HG03060 (cell line): ENCODE results near the gene ARHGAP32.
"Not testable (repeated sequence)": the region's sequence is repeated elsewhere in the genome, so short reads cannot be mapped to it uniquely, and the experiment has no call there.

ENCODE experiments used
- ATAC-seq: cut with Tn5 transposase; IDR thresholded peaks from one replicate; pipeline ENCODE4 v1.9.1; 2021; ENCODE audit warnings: low read depth, moderate number of reproducible peaks; ENCODE audit not compliant: unreplicated experiment

Gene ARHGAP32

GRCh38 chr11:129204150-129204838, 12.2 kb upstream of the ARHGAP32 start:
- ATAC-seq = no peak

GRCh38 chr11:129202646-129203045, 10.5 kb upstream of the ARHGAP32 start:
- no peak for ATAC-seq

- ATAC-seq = no peak
Measured at GRCh38 chr11:129195682-129196081, 3.6 kb upstream of the ARHGAP32 start.

- ATAC-seq = no peak
Measured at GRCh38 chr11:129191649-129192048, 476 bp downstream of the ARHGAP32 start.

GRCh38 chr11:129190087-129190486, 2.0 kb downstream of the ARHGAP32 start:
- ATAC-seq = no peak

- no peak for ATAC-seq
Measured at GRCh38 chr11:129189646-129190045, 2.5 kb downstream of the ARHGAP32 start.

- ATAC-seq = not testable (repeated sequence)
Measured at GRCh38 chr11:129185082-129185481, 7.0 kb downstream of the ARHGAP32 start.

GRCh38 chr11:129184581-129184980, 7.5 kb downstream of the ARHGAP32 start:
- no peak for ATAC-seq

- ATAC-seq = no peak
Measured at GRCh38 chr11:129167315-129167714, 24.8 kb downstream of the ARHGAP32 start.

- no peak for ATAC-seq
Measured at GRCh38 chr11:129163714-129164164, 28.4 kb downstream of the ARHGAP32 start.

- ATAC-seq = not testable (repeated sequence)
Measured at GRCh38 chr11:129157080-129157479, 35.0 kb downstream of the ARHGAP32 start.

- no peak for ATAC-seq
Measured at GRCh38 chr11:129155745-129156144, 36.4 kb downstream of the ARHGAP32 start.

- no peak for ATAC-seq
Measured at GRCh38 chr11:129148487-129148886, 43.6 kb downstream of the ARHGAP32 start.

- ATAC-seq = no peak
Measured at GRCh38 chr11:129146191-129146590, 45.9 kb downstream of the ARHGAP32 start.

- no peak for ATAC-seq
Measured at GRCh38 chr11:129145276-129145675, 46.8 kb downstream of the ARHGAP32 start.

GRCh38 chr11:129144256-129144655, 47.9 kb downstream of the ARHGAP32 start:
- no peak for ATAC-seq

- no peak for ATAC-seq
Measured at GRCh38 chr11:129143335-129143734, 48.8 kb downstream of the ARHGAP32 start.

GRCh38 chr11:129141748-129142523, 50.2 kb downstream of the ARHGAP32 start:
- no peak for ATAC-seq

GRCh38 chr11:129131316-129131715, 60.8 kb downstream of the ARHGAP32 start:
- ATAC-seq = no peak

- not testable (repeated sequence) for ATAC-seq
Measured at GRCh38 chr11:129128881-129129620, 63.1 kb downstream of the ARHGAP32 start.

- no peak for ATAC-seq
Measured at GRCh38 chr11:129119036-129119435, 73.1 kb downstream of the ARHGAP32 start.
